ENCODE measurements around the gene RIOK2. TPM values are rescaled to one million over a fixed set of nuclear protein-coding genes. Genes with fewer than 3 reads are reported as not detected.

The RIOK2 gene
- polyA plus RNA-seq, 1 of the 3 experiments (the other 2 are of a cell fraction), result 5.9 TPM

DNA sequence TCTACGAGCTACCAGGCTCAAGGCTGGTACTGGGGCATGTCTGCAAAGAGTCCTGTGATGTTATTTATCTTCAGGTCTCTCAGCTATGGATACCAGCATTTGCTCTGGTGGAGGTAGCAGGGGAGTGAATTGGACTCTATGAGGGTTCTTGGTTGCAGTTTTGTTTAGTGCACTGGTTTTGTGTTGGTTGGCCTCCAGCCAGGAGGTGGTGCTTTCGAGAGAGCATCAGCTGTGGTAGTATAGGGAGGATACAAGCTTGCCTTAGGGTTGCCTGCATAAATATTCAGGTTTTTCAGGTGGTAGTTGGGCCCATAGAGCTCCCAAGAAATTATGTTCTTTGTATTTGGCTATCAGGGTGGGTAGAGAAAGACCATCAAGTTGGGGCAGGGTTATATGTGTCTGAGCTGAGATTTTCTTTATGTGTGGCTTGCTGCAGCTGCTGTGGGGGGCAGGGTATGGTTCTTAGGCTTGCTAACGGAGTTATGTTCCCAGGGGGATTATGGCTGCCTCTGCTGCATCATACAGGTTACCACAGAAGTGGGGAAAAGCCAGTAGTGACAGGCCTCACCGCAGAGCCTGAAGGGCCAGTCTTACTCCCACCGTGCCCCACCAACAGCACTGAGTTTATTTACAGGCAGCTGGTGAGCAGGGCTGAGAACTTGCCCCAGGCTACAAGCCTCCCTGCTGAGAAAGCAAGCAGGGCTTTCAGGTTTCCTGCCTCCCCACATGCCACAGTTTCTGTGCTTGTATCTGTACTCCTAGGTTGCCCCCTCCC lies 9.7 kb upstream of the RIOK2 start:
- POLR2A ChIA-PET, result interaction anchor here (0.6 to 1.5 kb wide), 2 partner anchors 9 to 1927 kb away, joined by 3 read pairs; partner anchors contain the start of gene RIOK2
- 40% methylated on average over 5 of the region's 5 CpGs for WGBS (ENCODE audit: low lambda C conversion rate)

More for the DNA sequence above, 9.7 kb upstream of the RIOK2 start:
- Histone ChIP-seq H3K27me3 (ENCODE audit: insufficient read depth) (no peaks in the 10 kb centered on the region), H3K27ac (ENCODE audit: low read depth in 2 of 2, low read length in 1 of 2) (no peak overlapping the region), H3K4me1 (ENCODE audit: control insufficient read depth in 1 of 2, insufficient read depth in 2 of 2, low read depth in 1 of 2, low read length in 1 of 2) (peaks cover 0 to 3% of the 10 kb centered on the region in 2 experiments; a peak in 1 of 4 replicates), H3F3A (replicated peaks; ENCODE audit: insufficient read depth) (no peaks in the 10 kb centered on the region), H3K4me3 (ENCODE audit: low read depth in 2 of 2, low read length in 1 of 2) (no peak overlapping the region), H3K9me3 (no peaks in the 10 kb centered on the region), H3K36me3 (replicated peaks in 1 of 2; ENCODE audit: control insufficient read depth in 1 of 2, insufficient read depth in 2 of 2, low read length in 1 of 2) (no peaks in the 10 kb centered on the region), H3K9me2 (no peaks in the 10 kb centered on the region), H2AFZ (ENCODE audit: low read depth) (no peak overlapping the region), H3K4me2 (no peak overlapping the region), H3K9ac (no peak overlapping the region), H4K20me1 (ENCODE audit: insufficient read depth) (no peaks in the 10 kb centered on the region), H3K79me2 (ENCODE audit: insufficient read depth) (no peaks in the 10 kb centered on the region)
- CTCF ChIA-PET, result interaction anchor here (1.4 kb wide), 1 partner anchor 38 kb away, joined by 4 read pairs; no protein-coding TSS in a partner anchor
- TF ChIP-seq FOXJ3 (CRISPR knock-in tag; IDR thresholded peaks at IDR 0.05) (no peak), RAD21 (IDR thresholded peaks at IDR 0.05; ENCODE audit: low read length) (no peak), FOXM1 (IDR thresholded peaks at IDR 0.05; ENCODE audit: low read depth) (no peak), TCF12 (IDR thresholded peaks at IDR 0.05) (no peak), RXRA (IDR thresholded peaks at IDR 0.05; ENCODE audit: borderline replicate concordance, low read depth) (no peak), SIN3A (IDR thresholded peaks at IDR 0.05; ENCODE audit: borderline replicate concordance, low read depth, low read length) (no peak), POLR2AphosphoS5 (IDR thresholded peaks at IDR 0.05; ENCODE audit: low read depth, low read length) (no peak), CHD2 (IDR thresholded peaks at IDR 0.05; ENCODE audit: low read length, partially characterized antibody) (no peak), NRF1 (IDR thresholded peaks at IDR 0.05; ENCODE audit: low read depth, low read length) (no peak), MXI1 (IDR thresholded peaks at IDR 0.05; ENCODE audit: low read depth, low read length) (no peak), EP300 (IDR thresholded peaks at IDR 0.05; ENCODE audit: borderline replicate concordance in 1 of 2, low read depth in 1 of 2, low read length in 1 of 2) (no peak), PBX3 (IDR thresholded peaks at IDR 0.05) (no peak)
- TF ChIP-seq, protein P1, sequence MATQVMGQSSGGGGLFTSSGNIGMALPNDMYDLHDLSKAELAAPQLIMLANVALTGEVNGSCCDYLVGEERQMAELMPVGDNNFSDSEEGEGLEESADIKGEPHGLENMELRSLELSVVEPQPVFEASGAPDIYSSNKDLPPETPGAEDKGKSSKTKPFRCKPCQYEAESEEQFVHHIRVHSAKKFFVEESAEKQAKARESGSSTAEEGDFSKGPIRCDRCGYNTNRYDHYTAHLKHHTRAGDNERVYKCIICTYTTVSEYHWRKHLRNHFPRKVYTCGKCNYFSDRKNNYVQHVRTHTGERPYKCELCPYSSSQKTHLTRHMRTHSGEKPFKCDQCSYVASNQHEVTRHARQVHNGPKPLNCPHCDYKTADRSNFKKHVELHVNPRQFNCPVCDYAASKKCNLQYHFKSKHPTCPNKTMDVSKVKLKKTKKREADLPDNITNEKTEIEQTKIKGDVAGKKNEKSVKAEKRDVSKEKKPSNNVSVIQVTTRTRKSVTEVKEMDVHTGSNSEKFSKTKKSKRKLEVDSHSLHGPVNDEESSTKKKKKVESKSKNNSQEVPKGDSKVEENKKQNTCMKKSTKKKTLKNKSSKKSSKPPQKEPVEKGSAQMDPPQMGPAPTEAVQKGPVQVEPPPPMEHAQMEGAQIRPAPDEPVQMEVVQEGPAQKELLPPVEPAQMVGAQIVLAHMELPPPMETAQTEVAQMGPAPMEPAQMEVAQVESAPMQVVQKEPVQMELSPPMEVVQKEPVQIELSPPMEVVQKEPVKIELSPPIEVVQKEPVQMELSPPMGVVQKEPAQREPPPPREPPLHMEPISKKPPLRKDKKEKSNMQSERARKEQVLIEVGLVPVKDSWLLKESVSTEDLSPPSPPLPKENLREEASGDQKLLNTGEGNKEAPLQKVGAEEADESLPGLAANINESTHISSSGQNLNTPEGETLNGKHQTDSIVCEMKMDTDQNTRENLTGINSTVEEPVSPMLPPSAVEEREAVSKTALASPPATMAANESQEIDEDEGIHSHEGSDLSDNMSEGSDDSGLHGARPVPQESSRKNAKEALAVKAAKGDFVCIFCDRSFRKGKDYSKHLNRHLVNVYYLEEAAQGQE (IDR thresholded peaks at IDR 0.05; ENCODE audit: low read depth, low read length), result no peak
- TF ChIP-seq, protein P2, sequence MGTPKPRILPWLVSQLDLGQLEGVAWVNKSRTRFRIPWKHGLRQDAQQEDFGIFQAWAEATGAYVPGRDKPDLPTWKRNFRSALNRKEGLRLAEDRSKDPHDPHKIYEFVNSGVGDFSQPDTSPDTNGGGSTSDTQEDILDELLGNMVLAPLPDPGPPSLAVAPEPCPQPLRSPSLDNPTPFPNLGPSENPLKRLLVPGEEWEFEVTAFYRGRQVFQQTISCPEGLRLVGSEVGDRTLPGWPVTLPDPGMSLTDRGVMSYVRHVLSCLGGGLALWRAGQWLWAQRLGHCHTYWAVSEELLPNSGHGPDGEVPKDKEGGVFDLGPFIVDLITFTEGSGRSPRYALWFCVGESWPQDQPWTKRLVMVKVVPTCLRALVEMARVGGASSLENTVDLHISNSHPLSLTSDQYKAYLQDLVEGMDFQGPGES (IDR thresholded peaks at IDR 0.05; ENCODE audit: low read depth, low read length), result no peak
- TF ChIP-seq, protein P3, sequence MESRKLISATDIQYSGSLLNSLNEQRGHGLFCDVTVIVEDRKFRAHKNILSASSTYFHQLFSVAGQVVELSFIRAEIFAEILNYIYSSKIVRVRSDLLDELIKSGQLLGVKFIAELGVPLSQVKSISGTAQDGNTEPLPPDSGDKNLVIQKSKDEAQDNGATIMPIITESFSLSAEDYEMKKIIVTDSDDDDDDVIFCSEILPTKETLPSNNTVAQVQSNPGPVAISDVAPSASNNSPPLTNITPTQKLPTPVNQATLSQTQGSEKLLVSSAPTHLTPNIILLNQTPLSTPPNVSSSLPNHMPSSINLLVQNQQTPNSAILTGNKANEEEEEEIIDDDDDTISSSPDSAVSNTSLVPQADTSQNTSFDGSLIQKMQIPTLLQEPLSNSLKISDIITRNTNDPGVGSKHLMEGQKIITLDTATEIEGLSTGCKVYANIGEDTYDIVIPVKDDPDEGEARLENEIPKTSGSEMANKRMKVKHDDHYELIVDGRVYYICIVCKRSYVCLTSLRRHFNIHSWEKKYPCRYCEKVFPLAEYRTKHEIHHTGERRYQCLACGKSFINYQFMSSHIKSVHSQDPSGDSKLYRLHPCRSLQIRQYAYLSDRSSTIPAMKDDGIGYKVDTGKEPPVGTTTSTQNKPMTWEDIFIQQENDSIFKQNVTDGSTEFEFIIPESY (IDR thresholded peaks at IDR 0.05; ENCODE audit: borderline replicate concordance, low read depth), result no peak
- no peak for DNase-seq
